HepG2 (cell line): Measurements from ENCODE around the gene SLC27A1. TPM values are rescaled to one million over a fixed set of nuclear protein-coding genes. Genes with fewer than 3 reads are reported as not detected.

Source experiments
- ATF1 ChIP-seq: IDR thresholded peaks from 2 replicates; pipeline ENCODE4 v1.6.1; 2016; ENCODE audit warnings: mild to moderate bottlenecking, control low read depth
- CENPT ChIP-seq: sonication (generic); formaldehyde crosslinking; IDR thresholded peaks from 2 replicates; pipeline ENCODE4 v1.8.0; 2022; ENCODE audit warnings: low read depth, mild to moderate bottlenecking, moderate library complexity, missing genetic modification reagents
- FOXM1 ChIP-seq: sonication (generic); formaldehyde crosslinking; IDR thresholded peaks from 2 replicates; pipeline ENCODE4 v1.5.0; 2020; ENCODE audit warnings: missing genetic modification reagents
- GPN1 ChIP-seq: sonication (generic); formaldehyde crosslinking; IDR thresholded peaks from 2 replicates; pipeline ENCODE4 v1.5.1; 2020; ENCODE audit warnings: missing genetic modification reagents, borderline replicate concordance
- KDM5A ChIP-seq: fragments of 200-600 bp; sonication (generic); IDR thresholded peaks from 2 replicates; pipeline ENCODE4 v1.7.0; 2018; ENCODE audit warnings: antibody characterized with exemption, mild to moderate bottlenecking, low read length, borderline replicate concordance
- NAIF1 ChIP-seq: sonication (generic); formaldehyde crosslinking; IDR thresholded peaks from 2 replicates; pipeline ENCODE4 v1.5.0; 2020; ENCODE audit warnings: mild to moderate bottlenecking, missing genetic modification reagents, borderline replicate concordance
- NFE2 ChIP-seq: sonication (generic); formaldehyde crosslinking; IDR thresholded peaks from 2 replicates; pipeline ENCODE4 v1.4.0; 2020; ENCODE audit warnings: missing genetic modification reagents
- PAWR ChIP-seq: sonication (generic); formaldehyde crosslinking; IDR thresholded peaks from 2 replicates; pipeline ENCODE4 v1.4.0; 2020; ENCODE audit warnings: missing genetic modification reagents, mild to moderate bottlenecking, borderline replicate concordance
- PHB2 ChIP-seq: fragments of 450-650 bp; IDR thresholded peaks from 2 replicates; pipeline ENCODE4 v1.6.1; 2018; ENCODE audit not compliant: partially characterized antibody
- SAFB2 ChIP-seq: sonication (generic); formaldehyde crosslinking; IDR thresholded peaks from 2 replicates; pipeline ENCODE4 v1.5.1; 2020; ENCODE audit warnings: missing genetic modification reagents, low read depth, mild to moderate bottlenecking, borderline replicate concordance
- SETDB1 ChIP-seq: sonication (generic); formaldehyde crosslinking; IDR thresholded peaks from 2 replicates; pipeline ENCODE4 v1.5.1; 2020; ENCODE audit warnings: missing genetic modification reagents, mild to moderate bottlenecking, borderline replicate concordance
- STAG1 ChIP-seq: sonication (generic); formaldehyde crosslinking; IDR thresholded peaks from 2 replicates; pipeline ENCODE4 v1.4.0; 2020; ENCODE audit warnings: missing genetic modification reagents
- SYNCRIP ChIP-seq: fragments of 200-400 bp; formaldehyde crosslinking; IDR thresholded peaks from 2 replicates; pipeline ENCODE4 v1.6.1; 2018; ENCODE audit warnings: mild to moderate bottlenecking, low read depth, low read length; ENCODE audit not compliant: insufficient read depth
- TAF15 ChIP-seq: fragments of 200-400 bp; formaldehyde crosslinking; IDR thresholded peaks from one replicate; pipeline ENCODE4 v1.6.1; 2018; ENCODE audit warnings: mild to moderate bottlenecking, low read depth, low read length; ENCODE audit not compliant: poor library complexity, severe bottlenecking
- TOE1 ChIP-seq: sonication (generic); formaldehyde crosslinking; IDR thresholded peaks from 2 replicates; pipeline ENCODE4 v1.4.0; 2020; ENCODE audit warnings: mild to moderate bottlenecking, missing genetic modification reagents
- ZBTB7B ChIP-seq: sonication (generic); formaldehyde crosslinking; IDR thresholded peaks from 2 replicates; pipeline ENCODE4 v1.4.0; 2020; ENCODE audit warnings: missing genetic modification reagents
- ZNF792 ChIP-seq: IDR thresholded peaks from 2 replicates; pipeline ENCODE4 v1.6.1; 2016
- polyA plus RNA-seq, 8 experiments: library from polyadenylated mRNA; depleted of rRNA in 3 of 8; stranded (reverse) in 7 of 8; unstranded in 1 of 8; fragments of >200 nt; fragmentation: Illumina TruSeq in 4 of 8; extraction: Trizol in 4 of 8; gene quantifications; 2 replicates each; pipeline versions ENCODE4 v1.2.1 to v1.2.3, GENCODE V29; 2011 to 2016; ENCODE audit warnings: low read depth in 4 of 8, missing spikeins in 1 of 8, mixed read lengths in 1 of 8; ENCODE audit not compliant: insufficient read depth in 1 of 8
- total RNA-seq, 5 experiments: library from RNA; depleted of rRNA; stranded (reverse); fragments of >200 nt; fragmentation: Illumina TruSeq; extraction: Trizol; gene quantifications; 2 replicates each; pipeline ENCODE4 v1.2.3, GENCODE V29; 2016; ENCODE audit warnings: low read depth in 1 of 5
- TF ChIP-seq, protein P1 (sequence below): sonication (generic); formaldehyde crosslinking; IDR thresholded peaks from 2 replicates; pipeline ENCODE4 v1.5.0; 2020; ENCODE audit warnings: missing genetic modification reagents, mild to moderate bottlenecking, borderline replicate concordance
- TF ChIP-seq, protein P2 (sequence below): sonication (generic); formaldehyde crosslinking; IDR thresholded peaks from 2 replicates; pipeline ENCODE4 v1.5.0; 2020; ENCODE audit warnings: missing genetic modification reagents, mild to moderate bottlenecking, borderline replicate concordance
- TF ChIP-seq, protein P3 (sequence below): sonication (generic); IDR thresholded peaks from 2 replicates; pipeline ENCODE4 v1.6.1; 2016; ENCODE audit warnings: low read depth, borderline replicate concordance
- TF ChIP-seq, protein P4 (sequence below): IDR thresholded peaks from 2 replicates; pipeline ENCODE4 v1.6.1; 2016; ENCODE audit warnings: low read depth, borderline replicate concordance
- TF ChIP-seq, protein P5 (sequence below): sonication (generic); formaldehyde crosslinking; IDR thresholded peaks from 2 replicates; pipeline ENCODE4 v1.8.1; 2023; ENCODE audit warnings: mild to moderate bottlenecking, moderate library complexity, missing genetic modification reagents
- TF ChIP-seq, protein P6 (sequence below): sonication (generic); formaldehyde crosslinking; IDR thresholded peaks from 2 replicates; pipeline ENCODE4 v1.4.0; 2020; ENCODE audit warnings: low read depth, mild to moderate bottlenecking, missing genetic modification reagents
- TF ChIP-seq, protein P7 (sequence below): sonication (generic); formaldehyde crosslinking; IDR thresholded peaks from 2 replicates; pipeline ENCODE4 v1.4.0; 2020; ENCODE audit warnings: mild to moderate bottlenecking, missing genetic modification reagents

Gene SLC27A1
- total and polyA plus RNA-seq, 2 of the 13 experiments (the other 11 are each of a cell fraction or from before 2014, with no cell fraction given): 4.1 to 8.8 TPM

DNA sequence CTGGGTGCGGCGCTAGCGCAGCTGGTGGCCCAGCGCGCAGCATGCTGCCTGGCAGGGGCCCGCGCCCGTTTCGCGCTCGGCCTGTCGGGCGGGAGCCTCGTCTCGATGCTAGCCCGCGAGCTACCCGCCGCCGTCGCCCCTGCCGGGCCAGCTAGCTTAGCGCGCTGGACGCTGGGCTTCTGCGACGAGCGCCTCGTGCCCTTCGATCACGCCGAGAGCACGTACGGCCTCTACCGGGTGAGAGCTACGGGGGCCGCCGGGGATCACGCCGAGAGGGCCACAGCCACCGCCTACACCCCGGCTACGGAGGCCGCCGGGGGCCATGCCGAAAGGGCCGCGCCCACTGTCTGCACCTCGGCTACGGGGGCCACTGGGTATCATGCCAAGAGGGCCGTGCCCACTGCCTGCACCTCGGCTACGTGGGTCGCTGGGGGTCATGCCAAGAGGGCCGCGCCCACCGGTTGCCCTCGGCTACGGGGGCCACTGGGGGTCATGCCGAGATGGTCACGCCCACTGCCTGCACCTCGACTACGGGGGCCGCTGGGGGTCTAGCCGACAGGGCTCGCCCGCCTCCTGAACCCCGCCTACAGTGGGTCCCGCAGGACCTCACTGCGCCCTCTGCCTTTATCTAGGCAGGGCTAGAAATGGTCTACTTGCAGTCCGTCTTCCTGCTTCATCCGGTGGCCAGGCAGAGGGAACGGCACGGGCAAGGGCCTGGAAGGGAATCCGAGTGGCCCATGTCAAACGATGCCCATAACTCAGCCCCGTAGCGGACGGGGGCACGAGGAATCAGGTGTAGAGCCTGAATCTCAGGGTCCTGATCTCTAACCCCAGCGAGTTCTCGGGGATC, 41.6 kb downstream of the SLC27A1 start (continued):
- no peak for TF ChIP-seq NFE2 (CRISPR knock-in tag)
- TF ChIP-seq ZBTB7B (CRISPR knock-in tag): peak; percentile 95
- peak; percentile 66; the same call in 1 of the 2 replicates for TF ChIP-seq CENPT
- TF ChIP-seq GPN1 (CRISPR knock-in tag): no peak
- TF ChIP-seq TAF15: no peak
- TF ChIP-seq PHB2: no peak
- TF ChIP-seq STAG1 (CRISPR knock-in tag): peak; percentile 48
- TF ChIP-seq, protein P1, sequence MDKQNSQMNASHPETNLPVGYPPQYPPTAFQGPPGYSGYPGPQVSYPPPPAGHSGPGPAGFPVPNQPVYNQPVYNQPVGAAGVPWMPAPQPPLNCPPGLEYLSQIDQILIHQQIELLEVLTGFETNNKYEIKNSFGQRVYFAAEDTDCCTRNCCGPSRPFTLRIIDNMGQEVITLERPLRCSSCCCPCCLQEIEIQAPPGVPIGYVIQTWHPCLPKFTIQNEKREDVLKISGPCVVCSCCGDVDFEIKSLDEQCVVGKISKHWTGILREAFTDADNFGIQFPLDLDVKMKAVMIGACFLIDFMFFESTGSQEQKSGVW: no peak
- TF ChIP-seq FOXM1 (CRISPR knock-in tag): no peak
- peak; percentile 86; the same call in 1 of the 2 replicates for TF ChIP-seq NAIF1 (CRISPR knock-in tag)
- TF ChIP-seq, protein P2, sequence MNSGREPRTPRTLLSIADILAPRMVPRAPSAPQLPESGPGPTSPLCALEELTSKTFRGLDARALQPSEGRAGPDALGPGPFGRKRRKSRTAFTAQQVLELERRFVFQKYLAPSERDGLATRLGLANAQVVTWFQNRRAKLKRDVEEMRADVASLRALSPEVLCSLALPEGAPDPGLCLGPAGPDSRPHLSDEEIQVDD (CRISPR knock-in tag): peak; percentile 94; the same call in 1 of the 2 replicates
- no peak for TF ChIP-seq SYNCRIP
- no peak for TF ChIP-seq ATF1 (CRISPR knock-in tag)
- peak; percentile 49 for TF ChIP-seq ZNF792
- TF ChIP-seq, protein P3, sequence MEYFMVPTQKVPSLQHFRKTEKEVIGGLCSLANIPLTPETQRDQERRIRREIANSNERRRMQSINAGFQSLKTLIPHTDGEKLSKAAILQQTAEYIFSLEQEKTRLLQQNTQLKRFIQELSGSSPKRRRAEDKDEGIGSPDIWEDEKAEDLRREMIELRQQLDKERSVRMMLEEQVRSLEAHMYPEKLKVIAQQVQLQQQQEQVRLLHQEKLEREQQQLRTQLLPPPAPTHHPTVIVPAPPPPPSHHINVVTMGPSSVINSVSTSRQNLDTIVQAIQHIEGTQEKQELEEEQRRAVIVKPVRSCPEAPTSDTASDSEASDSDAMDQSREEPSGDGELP: peak; percentile 41; the same call in 1 of the 2 replicates
- TF ChIP-seq, protein P4, sequence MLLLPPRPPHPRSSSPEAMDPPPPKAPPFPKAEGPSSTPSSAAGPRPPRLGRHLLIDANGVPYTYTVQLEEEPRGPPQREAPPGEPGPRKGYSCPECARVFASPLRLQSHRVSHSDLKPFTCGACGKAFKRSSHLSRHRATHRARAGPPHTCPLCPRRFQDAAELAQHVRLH: peak; percentile 91
- peak; percentile 96; the same call in 1 of the 2 replicates for TF ChIP-seq PAWR
- TF ChIP-seq, protein P5, sequence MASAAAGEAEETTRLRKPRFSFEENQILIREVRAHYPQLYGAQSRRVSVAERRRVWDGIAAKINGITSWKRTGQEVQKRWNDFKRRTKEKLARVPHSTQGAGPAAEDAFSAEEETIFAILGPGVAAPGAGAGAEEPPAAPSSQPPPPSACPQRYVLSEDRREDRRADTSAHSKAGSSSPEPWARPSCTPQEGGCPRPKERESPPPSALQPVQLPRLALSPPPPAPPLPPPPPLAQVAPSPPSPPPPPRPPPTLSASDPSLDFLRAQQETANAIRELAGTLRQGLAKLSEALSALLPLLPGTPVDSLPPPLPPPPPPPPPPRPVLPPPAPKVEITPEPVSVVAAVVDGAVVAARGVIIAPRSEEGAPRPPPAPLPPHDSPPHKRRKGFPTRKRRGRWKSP (CRISPR knock-in tag): peak; percentile 94
- TF ChIP-seq, protein P6, sequence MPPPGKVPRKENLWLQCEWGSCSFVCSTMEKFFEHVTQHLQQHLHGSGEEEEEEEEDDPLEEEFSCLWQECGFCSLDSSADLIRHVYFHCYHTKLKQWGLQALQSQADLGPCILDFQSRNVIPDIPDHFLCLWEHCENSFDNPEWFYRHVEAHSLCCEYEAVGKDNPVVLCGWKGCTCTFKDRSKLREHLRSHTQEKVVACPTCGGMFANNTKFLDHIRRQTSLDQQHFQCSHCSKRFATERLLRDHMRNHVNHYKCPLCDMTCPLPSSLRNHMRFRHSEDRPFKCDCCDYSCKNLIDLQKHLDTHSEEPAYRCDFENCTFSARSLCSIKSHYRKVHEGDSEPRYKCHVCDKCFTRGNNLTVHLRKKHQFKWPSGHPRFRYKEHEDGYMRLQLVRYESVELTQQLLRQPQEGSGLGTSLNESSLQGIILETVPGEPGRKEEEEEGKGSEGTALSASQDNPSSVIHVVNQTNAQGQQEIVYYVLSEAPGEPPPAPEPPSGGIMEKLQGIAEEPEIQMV (CRISPR knock-in tag): peak; percentile 83; the same call in 1 of the 2 replicates
- 0 out of 2 replicates have a peak, but pooled peaks have one; percentile 57 for TF ChIP-seq KDM5A
- TF ChIP-seq TOE1 (CRISPR knock-in tag): no peak
- no peak for TF ChIP-seq SETDB1 (CRISPR knock-in tag)
- TF ChIP-seq, protein P7, sequence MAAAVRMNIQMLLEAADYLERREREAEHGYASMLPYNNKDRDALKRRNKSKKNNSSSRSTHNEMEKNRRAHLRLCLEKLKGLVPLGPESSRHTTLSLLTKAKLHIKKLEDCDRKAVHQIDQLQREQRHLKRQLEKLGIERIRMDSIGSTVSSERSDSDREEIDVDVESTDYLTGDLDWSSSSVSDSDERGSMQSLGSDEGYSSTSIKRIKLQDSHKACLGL: no peak; the same call in none of the 2 replicates
- TF ChIP-seq SAFB2 (CRISPR knock-in tag): peak; percentile 99
